GM19328 (cell line): ENCODE data around the gene KIRREL3.
A peak's percentile ranks its signal among the peaks of the same experiment; 100 is the strongest.

ENCODE experiments used
- ATAC-seq: cut with Tn5 transposase; IDR thresholded peaks from one replicate; pipeline ENCODE4 v1.9.1; 2021; ENCODE audit warnings: mild to moderate bottlenecking, moderate library complexity; ENCODE audit not compliant: unreplicated experiment

The KIRREL3 gene

DNA sequence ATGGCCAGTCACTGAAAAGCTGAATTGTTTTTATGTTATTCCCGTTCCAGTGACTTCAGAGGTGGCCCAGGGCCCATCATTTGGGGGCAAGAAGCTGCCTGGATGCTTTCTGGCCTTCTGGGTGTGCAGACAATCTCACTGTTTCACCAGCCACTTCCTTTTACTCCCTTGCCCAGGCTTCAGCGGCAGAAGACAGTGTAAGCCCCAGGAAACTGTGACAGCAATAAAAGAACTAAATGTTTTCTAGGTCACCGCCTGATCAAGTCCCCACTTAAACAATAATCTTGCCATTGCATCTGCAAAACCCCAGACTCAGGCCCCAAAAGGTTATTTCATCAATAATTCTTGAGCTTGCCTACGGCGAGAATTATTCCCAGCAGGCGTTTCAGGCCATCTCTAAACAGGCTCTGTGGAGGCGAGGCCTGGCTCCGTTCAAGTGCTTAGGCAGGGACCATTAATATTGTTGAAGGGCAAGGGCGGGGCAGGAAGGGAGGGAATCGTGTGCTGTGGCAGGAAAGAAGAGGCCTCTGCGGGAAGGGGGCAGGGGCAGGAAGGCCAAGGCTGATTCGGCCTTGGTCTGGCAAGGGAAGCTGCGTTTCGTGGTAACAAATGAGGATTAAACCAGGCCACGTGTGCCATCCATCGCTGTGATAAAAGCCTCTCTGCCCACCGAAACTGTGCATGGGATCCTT lies 252.3 kb downstream of the KIRREL3 start:
- no peak for ATAC-seq

GRCh38 chr11:126747315-126747714 lies 253.3 kb downstream of the KIRREL3 start:
- no peak for ATAC-seq

GRCh38 chr11:126746443-126746842 lies 254.1 kb downstream of the KIRREL3 start:
- no peak for ATAC-seq

DNA sequence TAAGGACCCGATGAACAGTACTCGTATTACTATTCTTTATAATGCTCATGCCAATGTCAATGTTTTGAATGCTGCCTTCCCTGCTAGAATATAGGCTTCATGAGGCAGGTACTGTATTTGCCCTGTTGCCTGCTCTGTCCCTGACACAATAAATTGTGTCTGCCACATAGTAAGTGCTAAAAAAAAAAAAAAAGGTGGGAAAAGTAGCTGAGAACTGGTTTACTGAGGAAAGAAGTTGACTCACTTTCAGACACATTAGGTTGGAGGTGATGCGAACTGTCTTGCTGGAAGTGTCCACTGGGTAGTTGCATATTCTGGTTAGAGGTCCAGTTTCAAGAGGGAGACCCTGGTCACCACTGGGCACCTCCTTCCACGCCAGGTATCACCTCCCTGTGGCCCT lies 255.9 kb downstream of the KIRREL3 start:
- no peak for ATAC-seq

- no peak for ATAC-seq
These were observed 256.9 kb downstream of the KIRREL3 start for GRCh38 chr11:126743628-126744027.

DNA sequence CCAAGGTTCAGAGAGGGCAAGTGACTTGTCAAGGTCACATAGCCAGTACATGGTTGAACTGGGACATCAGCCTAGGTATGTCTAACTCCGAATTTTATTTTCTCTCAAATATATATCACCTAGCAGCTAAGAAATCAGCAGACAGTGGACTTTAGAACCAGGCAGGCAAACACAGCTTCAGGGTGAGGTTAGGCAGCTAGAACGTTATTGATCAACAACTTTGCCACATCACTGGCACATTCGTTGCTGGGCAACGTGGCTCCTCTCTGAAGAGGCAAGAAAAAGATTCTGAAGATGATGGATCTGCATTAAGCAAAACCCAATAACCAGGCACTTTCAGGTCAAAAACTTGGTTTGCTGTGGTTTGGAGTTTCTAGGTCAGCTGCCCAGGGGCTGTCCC lies 258.0 kb downstream of the KIRREL3 start:
- no peak for ATAC-seq

DNA sequence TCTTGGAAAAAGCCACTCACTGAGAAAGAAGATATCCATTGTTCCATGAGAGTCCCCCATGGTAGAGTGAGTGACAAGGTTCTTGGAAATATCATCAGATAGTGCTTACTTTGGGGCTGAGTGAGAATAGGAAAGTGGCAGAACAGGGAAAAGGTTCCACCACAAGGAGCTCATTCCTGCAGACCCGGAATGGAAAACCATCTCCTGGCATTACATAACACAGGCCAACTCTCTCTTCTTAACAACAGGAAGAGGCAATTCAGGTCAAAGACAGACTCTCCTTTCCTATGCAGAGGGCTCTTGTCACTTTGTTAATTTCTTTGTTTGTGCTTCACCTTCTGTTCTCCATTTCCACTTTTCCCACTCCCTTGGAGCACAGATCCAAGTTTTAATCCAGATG lies 259.7 kb downstream of the KIRREL3 start:
- no peak for ATAC-seq

DNA sequence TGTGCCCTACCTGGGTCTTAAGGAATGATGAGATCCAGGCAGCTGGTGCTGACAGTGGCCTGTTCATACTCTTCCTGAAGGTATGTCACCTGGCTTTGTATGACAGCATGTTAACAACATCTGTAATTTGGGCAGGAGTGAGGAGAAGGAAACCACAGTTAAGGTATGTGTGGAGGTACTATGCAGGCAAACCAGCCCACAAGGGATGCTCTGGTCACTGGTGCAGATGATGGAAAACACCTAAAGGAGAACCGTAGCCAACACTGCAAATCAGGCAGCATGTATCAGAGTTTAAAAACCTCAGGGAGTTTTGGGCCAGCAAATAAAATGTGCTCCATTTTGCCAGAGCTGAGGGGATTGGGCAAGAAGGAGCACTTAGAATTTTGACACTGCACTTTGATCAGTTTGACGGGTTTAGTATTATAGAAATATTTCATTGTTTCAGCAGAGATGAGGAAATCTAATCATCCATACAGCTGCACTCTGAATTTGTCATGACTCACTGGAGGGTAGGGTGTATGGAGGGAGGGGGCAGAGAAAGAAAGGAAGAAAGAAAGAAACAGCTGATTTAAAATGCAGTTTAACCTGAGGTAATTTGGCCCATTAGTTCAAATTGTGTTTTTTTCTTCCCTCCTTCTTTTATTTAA lies 260.9 kb downstream of the KIRREL3 start:
- ATAC-seq, result no peak

DNA sequence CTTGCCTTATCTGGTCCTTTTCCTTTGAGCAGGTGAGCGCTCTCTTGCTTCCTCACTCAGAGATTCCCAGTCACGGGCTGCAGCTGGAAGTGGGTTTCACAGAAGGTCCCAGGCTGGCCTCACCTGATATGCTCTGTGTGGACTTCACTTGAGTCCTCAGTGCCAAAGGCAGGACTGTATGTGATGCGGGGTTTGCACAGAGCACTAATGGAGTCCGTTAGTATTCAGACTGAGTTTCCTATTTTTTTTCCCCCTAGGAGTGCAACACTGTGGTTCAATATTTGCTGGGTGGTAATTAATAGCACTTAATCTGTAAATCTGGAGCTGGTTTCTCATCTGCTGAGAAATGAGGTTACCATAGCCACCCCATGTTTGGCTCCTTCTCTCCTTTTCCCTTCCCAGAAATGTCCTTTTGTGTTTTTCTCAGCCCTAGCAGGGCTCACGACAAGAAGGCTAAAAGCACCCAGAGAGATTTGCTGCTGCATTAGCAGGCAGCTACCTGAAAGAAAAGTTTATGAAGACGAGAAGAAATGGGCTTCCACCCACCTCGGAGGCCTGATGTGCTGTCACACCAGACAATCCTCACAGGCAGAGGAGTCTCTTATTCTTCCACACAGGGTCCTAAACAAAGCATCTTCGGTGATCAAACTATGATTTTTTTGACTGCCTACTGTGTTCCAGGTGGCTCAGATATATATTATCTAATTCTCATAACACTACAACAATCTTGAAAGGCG lies 262.1 kb downstream of the KIRREL3 start:
- ATAC-seq, result no peak

- ATAC-seq, result no peak
These were observed 263.6 kb downstream of the KIRREL3 start for GRCh38 chr11:126736682-126737572.

DNA sequence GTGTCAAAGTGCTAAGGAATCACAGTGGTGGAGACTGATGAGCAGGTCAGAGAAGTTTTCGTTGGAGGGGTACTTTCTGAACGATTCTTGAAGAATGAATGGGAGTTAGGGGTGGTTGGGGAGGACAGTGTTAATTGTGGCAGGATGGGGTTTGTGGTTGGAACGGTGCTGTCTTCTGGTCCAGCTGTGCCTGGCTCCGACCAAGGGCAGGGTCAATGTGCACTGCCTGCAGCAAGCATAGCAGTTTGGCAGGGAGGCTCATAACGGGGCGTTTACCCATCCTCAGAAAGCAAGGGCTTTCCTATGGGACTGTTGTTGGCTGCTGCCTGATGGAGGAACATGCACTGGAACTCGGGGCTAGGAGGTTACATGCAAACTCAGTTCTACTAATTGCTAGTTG lies 265.8 kb downstream of the KIRREL3 start:
- ATAC-seq, result no peak

GRCh38 chr11:126733685-126734084 lies 266.9 kb downstream of the KIRREL3 start:
- no peak for ATAC-seq

- peak; percentile 74 for ATAC-seq
These were observed 267.6 kb downstream of the KIRREL3 start for GRCh38 chr11:126732981-126733380.

DNA sequence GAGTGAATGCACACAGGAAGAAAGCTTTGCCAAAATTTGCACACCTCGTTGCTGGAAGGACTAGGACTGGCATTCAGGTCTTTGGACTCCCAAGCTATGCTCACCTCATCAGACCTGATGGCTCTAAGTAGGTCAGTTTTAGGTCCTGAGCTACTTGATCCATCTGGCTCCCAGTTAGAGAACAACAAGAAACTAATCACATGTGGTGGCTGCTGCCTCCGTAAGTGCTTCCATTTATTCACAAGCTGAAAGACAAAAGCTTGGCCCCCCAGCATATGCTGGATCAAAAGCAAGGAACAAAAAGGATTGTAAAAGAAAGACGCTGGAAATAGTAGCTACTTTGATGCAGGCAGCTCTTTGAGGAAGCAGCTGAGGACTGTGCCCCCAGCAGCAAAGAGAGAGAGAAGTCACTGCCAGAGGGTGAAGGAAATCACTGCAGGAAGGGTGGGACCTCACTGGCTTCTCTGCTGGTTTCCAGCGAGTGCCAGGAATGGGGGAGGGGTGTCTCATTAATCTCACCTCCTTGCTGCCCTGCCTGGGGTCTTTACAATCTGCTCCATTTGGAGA lies 268.9 kb downstream of the KIRREL3 start:
- no peak for ATAC-seq

GRCh38 chr11:126727381-126727780 lies 273.2 kb downstream of the KIRREL3 start:
- no peak for ATAC-seq

DNA sequence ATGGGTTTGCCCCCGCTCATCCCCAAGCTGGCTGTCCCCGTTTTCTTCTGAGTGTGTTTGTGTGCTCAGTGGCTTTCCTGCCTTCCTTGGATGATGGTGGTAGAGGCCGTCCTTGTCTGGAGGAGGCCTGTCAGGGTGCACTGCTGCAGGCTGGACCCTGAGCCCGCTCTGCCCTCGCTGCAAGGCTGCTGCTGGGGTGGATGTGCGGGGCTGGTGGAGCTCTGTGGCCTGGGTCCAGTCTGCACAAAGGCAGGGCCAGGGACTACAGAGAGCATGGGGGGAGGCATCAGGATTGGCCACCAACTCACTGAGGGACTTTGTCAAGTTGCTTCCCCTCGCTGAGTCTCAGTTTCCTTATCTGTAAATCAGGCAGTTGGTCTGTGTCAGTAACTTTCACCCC lies 275.0 kb downstream of the KIRREL3 start:
- ATAC-seq, result no peak

GRCh38 chr11:126725043-126725442 lies 275.5 kb downstream of the KIRREL3 start:
- ATAC-seq, result no peak

DNA sequence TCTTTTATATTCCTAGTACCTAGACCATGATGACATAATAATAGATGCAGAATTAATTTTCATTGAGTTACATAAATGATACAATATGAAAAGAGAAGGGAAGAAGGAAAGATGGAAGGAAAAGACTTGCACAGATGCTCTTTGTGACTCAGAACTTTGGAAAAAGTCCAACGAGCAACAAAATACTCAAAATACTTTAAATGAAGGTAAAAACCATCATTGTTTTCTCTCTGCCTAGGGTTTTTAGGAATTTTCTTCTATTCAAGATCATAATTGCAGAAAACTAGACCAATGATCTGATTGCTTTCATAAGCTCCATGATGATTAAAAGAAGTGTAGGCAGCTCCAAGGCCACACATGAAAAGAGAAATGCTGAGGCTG lies 276.9 kb downstream of the KIRREL3 start:
- no peak for ATAC-seq

DNA sequence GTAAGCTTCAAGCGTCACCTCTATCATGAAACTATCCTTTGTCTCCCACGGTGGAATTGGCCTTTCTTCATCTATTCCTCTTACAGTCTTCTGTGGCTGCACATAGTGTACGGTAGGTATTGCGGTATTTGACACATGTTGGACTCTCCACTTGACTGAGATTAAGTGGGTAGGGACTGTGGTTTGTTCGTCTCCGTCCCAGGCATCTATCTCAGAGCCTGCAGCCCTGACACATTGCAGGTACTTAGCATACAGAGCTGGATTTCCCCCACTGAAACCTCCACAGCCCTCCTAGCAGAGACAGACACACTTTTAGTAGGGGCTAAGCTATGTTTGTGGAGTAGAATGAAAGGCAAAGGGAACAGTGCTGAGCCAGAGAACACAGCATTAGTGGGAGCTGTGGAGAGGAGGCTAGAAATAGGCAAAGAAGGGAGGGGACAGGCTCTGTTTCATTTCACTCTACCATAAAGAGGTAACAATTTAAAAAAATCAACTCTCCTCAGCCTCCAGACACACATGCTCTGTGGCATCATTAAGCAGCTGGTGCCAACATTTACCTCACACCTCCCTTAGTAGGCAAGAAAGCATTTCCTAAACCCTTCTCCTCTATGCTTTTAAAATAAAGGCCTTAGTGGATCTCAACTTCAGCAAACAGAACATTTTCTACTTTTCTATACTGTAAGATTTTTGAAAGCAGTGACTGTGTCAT lies 277.5 kb downstream of the KIRREL3 start:
- ATAC-seq, result no peak
